Left cardiac atrium (tissue), 4 donors: ENCODE data around the gene TTC17. TPM values are rescaled to one million over a fixed set of nuclear protein-coding genes. Genes with fewer than 3 reads are reported as not detected.
A peak's percentile ranks its signal among the peaks of the same experiment; 100 is the strongest.
"Not testable (repeated sequence)": the region's sequence is repeated elsewhere in the genome, so short reads cannot be mapped to it uniquely, and the experiment has no call there.

Source experiments
- ATAC-seq, 2 donors: fragments of 200-7000 bp; cut with Tn5 transposase; one replicate each; pipeline ENCODE4 v1.9.1; 2020; ENCODE audit warnings: mild to moderate bottlenecking in 2 of 2, moderate library complexity in 2 of 2
- DNase-seq: peaks from one replicate; pipeline ENCODE4 v3.0.0-alpha.2; 2020
- intact Hi-C, 2 donors: fragments of 100-400 bp; cut with DNase I; formaldehyde crosslinking; loops; one replicate each; pipeline versions ENCODE4 v1.14.1 to v1.15.1; 2022 to 2023
- total RNA-seq, 2 donors: library from RNA; stranded (reverse); fragmentation: NEBNext Ultra II Directional; extraction: Animal tissue kit (Norgen Biotek cat#: 25700); gene quantifications; one replicate each; pipeline ENCODE4 v1.2.1, GENCODE V29; 2021
- donor health status: DM: no; HTN: yes; CAD: no.
- donor health status: DM: no; HTN: yes; CAD: no; lungs with severe emphysema.
- donor health status: DM: yes; HTN: yes; CAD: no.
- donor health status: Dilated cardiomyopathy.

TTC17 gene
- total RNA-seq, 2 donors from 2014 or later = 34.1 to 40.2 TPM

GRCh38 chr11:43430916-43431315 is 72.2 kb downstream of the TTC17 start:
- DNase-seq, intact Hi-C loops, ATAC-seq: not testable (repeated sequence)

- DNase-seq (no peak), ATAC-seq (no peak)
- intact Hi-C loops = no loop called here
These were observed 76.2 kb downstream of the TTC17 start for GRCh38 chr11:43434893-43435292.

- intact Hi-C loops = no loop called here
- no peak for ATAC-seq
- no peak for DNase-seq
These were observed 81.8 kb downstream of the TTC17 start for GRCh38 chr11:43440486-43440885.

- intact Hi-C loops = no loop called here
- ATAC-seq (no peak), DNase-seq (no peak)
These were observed 85.1 kb downstream of the TTC17 start for GRCh38 chr11:43443811-43444210.

- intact Hi-C loops = no loop called here
- DNase-seq = no peak
- ATAC-seq = no peak
These were observed 88.4 kb downstream of the TTC17 start for GRCh38 chr11:43447151-43447550.

- no peak for ATAC-seq
- no peak for DNase-seq
- intact Hi-C loops = no loop called here
These were observed 99.8 kb downstream of the TTC17 start for GRCh38 chr11:43458486-43458885.

- DNase-seq (no peak), ATAC-seq (no peak)
- intact Hi-C loops = no loop called here
These were observed 100.5 kb downstream of the TTC17 start for GRCh38 chr11:43459246-43459645.

- ATAC-seq = no peak
- intact Hi-C loops = no loop called here
- no peak for DNase-seq
These were observed 103.6 kb downstream of the TTC17 start for GRCh38 chr11:43462359-43462758.

- intact Hi-C loops = no loop called here
- ATAC-seq = no peak
- no peak for DNase-seq
These were observed 109.2 kb downstream of the TTC17 start for GRCh38 chr11:43467958-43468357.

- intact Hi-C loops, DNase-seq, ATAC-seq: not testable (repeated sequence)
These were observed 118.8 kb downstream of the TTC17 start for GRCh38 chr11:43477491-43477890.

GRCh38 chr11:43486141-43486540 is 127.4 kb downstream of the TTC17 start:
- intact Hi-C loops = no loop called here

GRCh38 chr11:43489869-43490465 is 131.2 kb downstream of the TTC17 start:
- intact Hi-C loops = no loop called here
- ATAC-seq = no peak
- no peak for DNase-seq

More at GRCh38 chr11:43486141-43486540, 127.4 kb downstream of the TTC17 start:
- ATAC-seq = no peak
- DNase-seq = no peak

GRCh38 chr11:43492701-43493100 is 134.0 kb downstream of the TTC17 start:
- ATAC-seq (no peak), DNase-seq (no peak)
- intact Hi-C loops = no loop called here

GRCh38 chr11:43493431-43493830 is 134.7 kb downstream of the TTC17 start:
- DNase-seq (no peak), ATAC-seq (no peak)
- intact Hi-C loops = no loop called here

GRCh38 chr11:43497144-43497543 is 138.4 kb downstream of the TTC17 start:
- DNase-seq = no peak
- intact Hi-C loops = no loop called here
- no peak for ATAC-seq

GRCh38 chr11:43498561-43498960 is 139.8 kb downstream of the TTC17 start:
- DNase-seq (no peak), ATAC-seq (no peak)
- intact Hi-C loops = no loop called here

GRCh38 chr11:43503417-43503816 is 144.7 kb downstream of the TTC17 start:
- intact Hi-C loops = no loop called here
- no peak for ATAC-seq
- DNase-seq = no peak

- no peak for DNase-seq
- ATAC-seq = peak; percentile 30 to 40
- intact Hi-C loops = no loop called here
These were observed 145.7 kb downstream of the TTC17 start for GRCh38 chr11:43504316-43504950.

- intact Hi-C loops = no loop called here
- no peak for ATAC-seq
- no peak for DNase-seq
These were observed 146.5 kb downstream of the TTC17 start for GRCh38 chr11:43505171-43505570.

- no peak for ATAC-seq
- intact Hi-C loops = no loop called here
- DNase-seq = no peak
These were observed 148.5 kb downstream of the TTC17 start for GRCh38 chr11:43507171-43507570.

- DNase-seq (no peak), ATAC-seq (no peak)
- intact Hi-C loops = no loop called here
These were observed 149.8 kb downstream of the TTC17 start for GRCh38 chr11:43508511-43508918.
